ENCODE results near the gene ERC2. TPM values are rescaled to one million over a fixed set of nuclear protein-coding genes. Genes with fewer than 3 reads are reported as not detected.

ERC2 gene
- total and polyA plus RNA-seq, 2 of the 8 experiments (the other 6 are each of a cell fraction or from before 2014, with no cell fraction given), result 16.4 to 22.8 TPM

GRCh38 chr3:56119575-56120349, 348.5 kb downstream of the ERC2 start (continued):
- TF ChIP-seq JUND (IDR thresholded peaks at IDR 0.05; ENCODE audit: low read length), result no peak
- TF ChIP-seq USF2 (IDR thresholded peaks at IDR 0.05; ENCODE audit: low read length), result no peak
- TF ChIP-seq, protein P1, sequence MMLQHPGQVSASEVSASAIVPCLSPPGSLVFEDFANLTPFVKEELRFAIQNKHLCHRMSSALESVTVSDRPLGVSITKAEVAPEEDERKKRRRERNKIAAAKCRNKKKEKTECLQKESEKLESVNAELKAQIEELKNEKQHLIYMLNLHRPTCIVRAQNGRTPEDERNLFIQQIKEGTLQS (IDR thresholded peaks at IDR 0.05; ENCODE audit: insufficient read depth, low read depth, low read length), result no peak
- no peak for TF ChIP-seq CHD7 (IDR thresholded peaks at IDR 0.05; ENCODE audit: insufficient replicate concordance, low read length)

Measured in H1 (cell line).